GM21737 (cell line): ENCODE results near the gene PRKCZ.

Experiments used
- ATAC-seq: cut with Tn5 transposase; IDR thresholded peaks from one replicate; pipeline ENCODE4 v1.9.1; 2021; ENCODE audit warnings: mild to moderate bottlenecking, moderate library complexity; ENCODE audit not compliant: unreplicated experiment

The PRKCZ gene

DNA sequence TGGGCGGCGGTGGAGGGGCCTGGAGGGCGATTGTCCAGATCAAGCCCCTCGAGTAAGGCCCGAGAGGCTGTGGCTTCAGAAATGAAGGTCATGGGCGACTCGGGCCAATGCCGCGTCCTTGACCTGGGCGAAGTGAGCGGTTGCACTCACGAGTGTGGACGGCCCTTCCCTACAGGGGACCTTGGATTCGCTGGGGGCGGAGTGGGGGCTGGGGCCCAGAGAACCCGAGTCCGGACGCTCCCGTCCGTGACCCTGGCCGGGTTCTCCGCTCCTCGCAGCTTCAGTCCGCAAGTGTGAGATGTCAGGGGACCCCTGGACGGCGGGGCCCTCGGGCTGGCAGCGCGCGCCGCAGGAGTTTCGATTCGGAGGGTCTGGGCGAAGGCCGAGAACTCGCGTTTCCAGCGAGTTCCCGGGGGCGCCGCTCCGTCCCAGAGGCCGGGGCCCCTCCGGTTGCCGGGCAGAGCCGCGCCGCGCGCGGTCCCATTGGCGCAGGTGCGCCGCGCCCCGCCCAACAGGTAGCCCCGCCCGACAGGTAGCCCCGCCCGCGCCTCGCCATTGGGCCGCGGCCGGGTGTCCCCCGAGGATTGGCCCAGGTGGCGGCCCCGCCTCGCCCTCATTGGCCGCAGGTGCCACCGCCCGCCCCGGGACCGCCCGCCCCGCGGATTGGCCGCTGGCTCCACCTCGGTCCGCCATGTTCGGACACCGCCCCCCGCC is at the start of gene PRKCZ:
Gene PRKCZ, plus strand, starts transcription at position 694 of the 714 bp plus-strand sequence. CDS start 220 bp downstream, outside the sequence.
- ATAC-seq, result peak; percentile 51

DNA sequence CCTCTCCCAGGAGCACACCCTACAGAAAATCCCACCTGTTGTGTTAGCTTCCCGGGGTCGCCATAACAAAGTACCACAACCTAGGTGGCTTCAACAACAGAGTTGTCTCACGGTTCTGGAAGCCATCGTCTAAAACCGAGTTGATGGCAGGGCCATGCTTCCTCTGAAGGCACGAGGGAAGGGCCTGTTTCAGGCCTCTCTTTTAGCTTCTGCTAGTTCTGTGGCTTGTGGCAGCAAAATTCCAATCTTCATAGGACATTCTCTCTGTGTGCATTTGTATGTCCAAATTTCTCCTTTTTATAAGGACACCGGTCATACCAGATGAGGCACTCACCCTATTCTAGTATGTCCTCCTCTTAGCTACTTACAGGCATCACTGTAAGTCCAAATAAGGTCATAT is 49.8 kb upstream of the PRKCZ start:
- ATAC-seq, result no peak

DNA sequence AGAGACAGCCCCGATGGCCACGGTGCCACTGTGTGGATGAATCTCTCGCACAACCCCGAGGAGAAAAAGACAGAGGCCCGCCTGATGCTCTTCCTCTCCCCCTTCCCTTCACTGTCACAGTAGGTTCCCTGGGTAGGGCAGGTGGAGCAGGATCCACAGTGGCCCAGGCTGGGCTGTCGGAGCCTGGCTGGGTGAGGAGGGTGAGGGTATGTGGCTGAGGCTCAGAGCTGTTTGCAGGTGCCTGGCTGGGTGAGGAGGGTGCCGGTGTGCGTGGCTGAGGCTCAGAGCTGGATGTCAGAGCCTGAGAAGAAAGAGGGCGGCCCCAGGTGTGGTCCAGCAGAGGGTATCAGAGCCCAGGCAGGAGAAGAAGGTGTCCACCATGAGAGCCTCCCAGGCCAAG is 49.4 kb upstream of the PRKCZ start:
- ATAC-seq, result no peak

DNA sequence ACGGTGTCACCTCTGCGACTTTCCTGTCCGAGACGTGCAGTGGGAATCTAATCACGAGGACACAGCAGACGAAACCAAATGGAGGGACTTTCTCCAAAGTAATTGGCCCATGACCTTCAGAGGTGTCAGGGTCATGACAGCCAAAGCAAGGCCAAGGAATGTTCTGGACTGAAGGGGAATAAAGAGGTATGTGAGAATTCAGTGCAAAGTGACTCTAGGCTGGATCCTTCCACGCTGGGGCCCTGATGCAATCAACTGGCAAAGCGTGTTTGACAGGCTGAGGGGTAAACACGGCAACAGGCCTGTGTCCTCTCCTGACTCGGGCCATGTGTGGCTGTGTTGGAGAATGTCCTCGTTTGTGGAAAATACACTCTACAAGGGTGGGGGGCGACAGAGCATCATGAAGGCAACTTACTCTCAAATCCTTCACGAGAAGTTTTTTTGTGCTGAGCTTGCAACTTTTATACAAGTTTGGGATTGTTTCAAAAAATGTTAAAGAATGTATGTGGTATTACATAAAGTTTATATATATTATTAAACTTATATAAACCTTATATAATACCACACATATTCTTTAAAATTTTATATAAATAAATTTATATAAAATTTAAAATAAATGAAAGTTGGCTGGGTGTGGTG is 48.3 kb upstream of the PRKCZ start:
- ATAC-seq, result no peak

GRCh38 chr1:2003541-2004131 is 46.6 kb upstream of the PRKCZ start, which contains the start of gene CFAP74:
CFAP74 (minus strand) TSS chr1:2003786; CDS start chr1:1990956, 12,830 bp downstream.
- no peak for ATAC-seq

GRCh38 chr1:2004856-2005255 is 45.4 kb upstream of the PRKCZ start:
- no peak for ATAC-seq

GRCh38 chr1:2009101-2010053 is 40.8 kb upstream of the PRKCZ start:
- no peak for ATAC-seq

GRCh38 chr1:2014181-2014580 is 36.0 kb upstream of the PRKCZ start:
- ATAC-seq, result no peak

- ATAC-seq, result no peak
These were observed 35.2 kb upstream of the PRKCZ start for GRCh38 chr1:2014741-2015735.

DNA sequence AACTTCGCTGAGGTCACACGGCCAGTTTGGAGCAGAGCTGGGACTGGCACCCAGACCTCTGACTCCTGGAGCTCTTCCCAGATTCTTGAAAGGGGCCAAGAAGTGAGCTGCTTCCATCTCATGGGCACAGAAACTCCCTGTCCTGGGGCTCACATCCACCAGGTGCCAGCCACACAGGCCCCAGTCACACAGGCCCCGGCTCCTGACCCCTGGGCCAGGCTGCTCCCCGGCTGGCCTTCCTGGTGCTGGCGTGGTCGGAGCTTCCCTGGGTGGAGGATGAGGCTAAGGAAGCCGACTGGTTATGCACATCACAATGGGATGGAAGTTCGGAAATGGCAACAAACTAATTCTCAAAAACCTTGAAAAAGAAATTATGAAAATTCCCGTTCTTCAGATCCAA is 34.1 kb upstream of the PRKCZ start:
- no peak for ATAC-seq

- no peak for ATAC-seq
These were observed 31.7 kb upstream of the PRKCZ start for GRCh38 chr1:2018217-2019171.

DNA sequence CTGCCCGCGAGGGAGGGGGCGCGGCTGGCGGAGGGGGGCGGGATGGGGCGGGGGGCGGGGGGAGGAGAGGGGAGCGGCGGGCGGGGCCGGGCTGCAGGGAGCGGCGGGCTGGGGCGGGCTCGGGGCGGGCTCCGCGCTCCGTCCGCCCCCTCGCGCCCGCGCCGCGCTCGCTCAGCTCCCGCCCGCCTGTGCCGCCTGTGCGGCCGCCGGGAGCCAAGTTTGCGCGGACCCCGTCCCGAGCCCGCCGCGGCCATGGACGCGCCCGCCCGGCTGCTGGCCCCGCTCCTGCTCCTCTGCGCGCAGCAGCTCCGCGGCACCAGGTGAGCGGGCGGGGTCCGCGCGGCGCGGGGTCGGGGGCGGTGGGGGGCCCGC is 31.1 kb upstream of the PRKCZ start, which contains the start of gene GABRD:
Gene GABRD, plus strand, starts transcription at position 174 of the 372 bp plus-strand sequence. Its CDS starts 79 bp downstream, at position 253.
- no peak for ATAC-seq

DNA sequence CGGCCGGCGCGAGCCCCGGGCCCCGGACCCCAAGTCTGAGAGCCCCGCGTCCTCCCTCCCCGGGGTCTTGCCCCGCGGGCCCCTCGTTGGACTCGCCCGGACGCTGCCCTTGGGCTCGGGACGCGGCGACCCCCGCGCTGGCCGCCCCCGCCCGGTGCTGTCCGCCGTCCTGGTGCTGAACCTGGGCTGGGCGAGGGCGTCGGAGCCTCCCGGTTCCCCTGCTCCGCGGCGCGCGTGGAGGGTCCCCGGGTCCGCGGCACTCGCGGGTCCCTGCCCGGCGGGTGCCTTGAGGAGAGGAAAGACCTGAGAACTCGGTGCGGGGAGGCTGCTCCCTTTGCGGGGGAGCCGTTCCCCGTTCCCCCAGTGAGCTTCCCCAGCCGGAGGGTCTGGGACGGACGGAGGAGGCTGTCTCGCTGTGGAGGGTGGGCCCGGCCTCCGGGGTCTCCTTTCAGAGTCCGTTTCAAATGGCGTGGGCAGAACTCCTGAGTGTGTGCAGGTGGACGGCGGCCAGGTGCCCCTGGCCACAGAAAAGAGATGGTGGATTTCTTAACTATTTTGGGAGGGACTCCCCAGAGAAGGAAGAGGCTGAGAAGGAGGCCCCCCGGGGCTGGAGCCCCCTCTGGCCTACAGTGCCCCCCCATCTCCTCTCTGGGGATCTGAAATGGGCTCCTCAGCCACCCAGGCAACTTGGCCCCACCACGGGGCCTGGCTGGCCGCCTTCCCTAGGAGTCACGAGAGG is 30.5 kb upstream of the PRKCZ start:
- ATAC-seq, result no peak

DNA sequence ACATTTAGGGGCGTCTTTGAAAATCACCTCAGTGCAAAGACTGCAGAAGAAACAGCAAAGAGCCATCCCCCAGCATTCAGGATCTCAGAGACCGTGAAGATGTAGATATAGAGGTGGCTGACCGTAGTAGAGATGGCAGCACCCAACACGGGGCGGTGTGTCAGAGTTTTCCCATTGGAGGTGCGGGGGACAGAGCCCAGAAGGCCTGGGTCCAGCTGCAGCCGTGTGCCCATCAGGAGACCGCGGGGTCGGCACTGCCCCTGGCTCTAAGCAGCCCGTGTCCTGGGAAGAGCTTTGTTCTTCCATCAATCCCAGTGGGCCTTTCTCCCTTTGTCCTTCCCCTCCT is 29.9 kb upstream of the PRKCZ start:
- no peak for ATAC-seq

DNA sequence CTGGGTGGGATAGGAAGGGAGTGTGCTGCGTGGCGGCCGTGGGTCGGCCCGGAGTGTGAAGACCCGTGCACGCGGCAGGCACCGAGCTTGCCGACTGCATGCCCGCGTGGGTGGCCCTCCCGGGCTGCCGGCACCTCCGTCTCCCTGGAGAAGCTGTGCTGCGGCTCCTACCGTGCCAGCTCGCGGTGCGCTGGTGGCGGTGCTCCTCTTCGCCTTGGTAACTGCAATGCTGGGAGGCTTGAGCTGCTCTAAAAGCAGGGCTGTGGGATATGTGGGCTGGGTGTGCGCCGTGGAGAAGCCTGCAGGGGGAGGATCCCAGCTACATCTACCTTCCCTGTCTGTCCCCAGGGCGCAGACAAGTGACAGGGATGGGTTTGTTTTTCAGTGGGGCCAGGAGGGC is 28.7 kb upstream of the PRKCZ start:
- ATAC-seq, result no peak

GRCh38 chr1:2022063-2022770 is 28.0 kb upstream of the PRKCZ start:
- ATAC-seq, result no peak

GRCh38 chr1:2023187-2023586 is 27.0 kb upstream of the PRKCZ start:
- ATAC-seq, result no peak
